ENCODE measurements around the gene NT5DC3. TPM values are rescaled to one million over a fixed set of nuclear protein-coding genes. Genes with fewer than 3 reads are reported as not detected.
"Not testable (repeated sequence)": the region's sequence is repeated elsewhere in the genome, so short reads cannot be mapped to it uniquely, and the experiment has no call there.

The NT5DC3 gene
- total RNA-seq, 2 donors from 2014 or later, result 36.0 to 62.4 TPM

- Histone ChIP-seq H3K4me1 (ENCODE audit: control insufficient read depth in 1 of 2, low read depth in 2 of 2) (peaks cover 5 to 34% of the 10 kb centered on the region in 2 donors), H3K36me3 (no peaks in the 10 kb centered on the region), H3K27ac (peak overlapping the region; percentile 90 to 91), H3K27me3 (replicated peaks; ENCODE audit: insufficient read depth) (no peaks in the 10 kb centered on the region), H3K9me3 (no peaks in the 10 kb centered on the region), H3K4me3 (peak overlapping the region; percentile 99)
- TF ChIP-seq CTCF (IDR thresholded peaks at IDR 0.05), result no peak
- peak; percentile 62 for ATAC-seq (ENCODE audit: insufficient number of reproducible peaks, low FRiP score, low read depth)
- DNase-seq (ENCODE audit: low spot score), result peak; percentile 35
Measured at GRCh38 chr12:103840462-103840875, 565 bp downstream of the NT5DC3 start.

- ATAC-seq (ENCODE audit: insufficient number of reproducible peaks, low FRiP score, low read depth) (no peak), DNase-seq (ENCODE audit: low spot score) (no peak)
- Histone ChIP-seq H3K4me3 (peak overlapping the region; percentile 99), H3K9me3 (no peaks in the 10 kb centered on the region), H3K27me3 (replicated peaks; ENCODE audit: insufficient read depth) (no peaks in the 10 kb centered on the region), H3K27ac (peak overlapping the region; percentile 90 to 91), H3K4me1 (ENCODE audit: control insufficient read depth in 1 of 2, low read depth in 2 of 2) (peaks cover 10 to 40% of the 10 kb centered on the region in 2 donors), H3K36me3 (no peaks in the 10 kb centered on the region)
- no peak for TF ChIP-seq CTCF (IDR thresholded peaks at IDR 0.05)
Measured at GRCh38 chr12:103839609-103840461, 1.2 kb downstream of the NT5DC3 start.

- Histone ChIP-seq H3K4me3 (peak overlapping the region; percentile 99), H3K27ac (peak overlapping the region; percentile 90 to 91), H3K4me1 (ENCODE audit: control insufficient read depth in 1 of 2, low read depth in 2 of 2) (peaks cover 17 to 47% of the 10 kb centered on the region in 2 donors), H3K36me3 (no peaks in the 10 kb centered on the region), H3K9me3 (no peaks in the 10 kb centered on the region), H3K27me3 (replicated peaks; ENCODE audit: insufficient read depth) (no peaks in the 10 kb centered on the region)
- TF ChIP-seq CTCF (IDR thresholded peaks at IDR 0.05), result no peak
- ATAC-seq (ENCODE audit: insufficient number of reproducible peaks, low FRiP score, low read depth) (no peak), DNase-seq (ENCODE audit: low spot score) (no peak)
Measured at GRCh38 chr12:103839103-103839502, 1.9 kb downstream of the NT5DC3 start.

GRCh38 chr12:103838254-103838914 is 2.6 kb downstream of the NT5DC3 start:
- H3K4me1 ChIP-seq (ENCODE audit: control insufficient read depth in 1 of 2, low read depth in 2 of 2), result peaks cover 23 to 54% of the 10 kb centered on the region in 2 donors
- H3K9me3 ChIP-seq, result no peaks in the 10 kb centered on the region
- peak overlapping the region in 1 of 2 donors; percentile 91 for H3K27ac ChIP-seq
- peak overlapping the region; percentile 99 for H3K4me3 ChIP-seq
- no peaks in the 10 kb centered on the region for H3K36me3 ChIP-seq
- ATAC-seq (ENCODE audit: insufficient number of reproducible peaks, low FRiP score, low read depth) (no peak), DNase-seq (ENCODE audit: low spot score) (no peak)
- H3K27me3 ChIP-seq (replicated peaks; ENCODE audit: insufficient read depth), result no peaks in the 10 kb centered on the region
- no peak for TF ChIP-seq CTCF (IDR thresholded peaks at IDR 0.05)

GRCh38 chr12:103836345-103836744 is 4.7 kb downstream of the NT5DC3 start:
- no peaks in the 10 kb centered on the region for H3K9me3 ChIP-seq
- DNase-seq (ENCODE audit: low spot score), result no peak
- H3K36me3 ChIP-seq, result no peaks in the 10 kb centered on the region
- H3K4me1 ChIP-seq (ENCODE audit: control insufficient read depth in 1 of 2, low read depth in 2 of 2), result peaks cover 39 to 66% of the 10 kb centered on the region in 2 donors
- ATAC-seq (ENCODE audit: insufficient number of reproducible peaks, low FRiP score, low read depth), result no peak
- H3K27ac ChIP-seq, result peak overlapping the region; percentile 15 to 28
- H3K4me3 ChIP-seq, result no peak overlapping the region
- TF ChIP-seq CTCF (IDR thresholded peaks at IDR 0.05), result no peak
- H3K27me3 ChIP-seq (replicated peaks; ENCODE audit: insufficient read depth), result no peaks in the 10 kb centered on the region

GRCh38 chr12:103835747-103836335 is 5.2 kb downstream of the NT5DC3 start:
- not testable (repeated sequence) for H3K4me3 ChIP-seq; DNase-seq (ENCODE audit: low spot score); H3K36me3 ChIP-seq; H3K27me3 ChIP-seq (replicated peaks; ENCODE audit: insufficient read depth); H3K9me3 ChIP-seq; ATAC-seq (ENCODE audit: insufficient number of reproducible peaks, low FRiP score, low read depth)
- Histone ChIP-seq H3K4me1 (ENCODE audit: control insufficient read depth in 1 of 2, low read depth in 2 of 2) (peaks cover 41 to 71% of the 10 kb centered on the region in 2 donors), H3K27ac (peak overlapping the region; percentile 15 to 28)
